HG02973 (cell line): ENCODE data around the gene LTC4S.
"Not testable (repeated sequence)": the region's sequence is repeated elsewhere in the genome, so short reads cannot be mapped to it uniquely, and the experiment has no call there.

Source experiments
- ATAC-seq: cut with Tn5 transposase; IDR thresholded peaks from one replicate; pipeline ENCODE4 v1.9.1; 2021; ENCODE audit warnings: moderate library complexity; ENCODE audit not compliant: unreplicated experiment

Gene LTC4S, protein sequence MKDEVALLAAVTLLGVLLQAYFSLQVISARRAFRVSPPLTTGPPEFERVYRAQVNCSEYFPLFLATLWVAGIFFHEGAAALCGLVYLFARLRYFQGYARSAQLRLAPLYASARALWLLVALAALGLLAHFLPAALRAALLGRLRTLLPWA

DNA sequence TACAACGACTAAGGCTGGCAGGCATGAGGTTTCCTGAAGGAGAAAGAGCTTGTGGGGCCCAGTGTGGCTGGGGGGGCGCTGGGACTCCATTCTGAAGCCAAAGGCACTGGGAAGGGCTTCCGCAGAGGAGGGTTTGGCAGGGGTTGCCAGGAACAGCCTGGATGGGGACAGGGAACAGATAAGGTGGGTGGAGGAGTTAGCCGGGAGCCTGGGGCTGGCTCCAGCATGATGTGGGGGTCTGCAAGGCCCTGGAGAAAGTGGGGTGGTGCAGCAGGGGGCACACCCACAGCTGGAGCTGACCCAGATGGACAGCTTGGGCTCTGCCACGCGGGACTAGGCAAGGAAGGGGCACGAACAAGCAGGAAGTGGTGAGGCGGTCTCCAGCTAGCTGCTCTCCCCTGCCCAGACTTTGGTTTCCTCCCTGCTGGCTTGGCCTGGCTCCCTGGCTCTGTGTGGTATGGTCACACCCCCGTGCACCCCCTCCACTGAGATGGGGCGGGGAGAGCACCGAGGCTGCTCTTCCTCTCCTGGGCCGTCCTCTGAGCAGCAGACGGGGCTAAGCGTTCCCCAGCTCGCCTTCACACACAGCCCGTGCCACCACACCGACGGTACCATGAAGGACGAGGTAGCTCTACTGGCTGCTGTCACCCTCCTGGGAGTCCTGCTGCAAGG is at the start of gene LTC4S:
TSS of gene LTC4S (plus strand) at position 519 of the 672 bp plus-strand sequence. CDS start at position 614, 95 bp downstream.
- no peak for ATAC-seq

DNA sequence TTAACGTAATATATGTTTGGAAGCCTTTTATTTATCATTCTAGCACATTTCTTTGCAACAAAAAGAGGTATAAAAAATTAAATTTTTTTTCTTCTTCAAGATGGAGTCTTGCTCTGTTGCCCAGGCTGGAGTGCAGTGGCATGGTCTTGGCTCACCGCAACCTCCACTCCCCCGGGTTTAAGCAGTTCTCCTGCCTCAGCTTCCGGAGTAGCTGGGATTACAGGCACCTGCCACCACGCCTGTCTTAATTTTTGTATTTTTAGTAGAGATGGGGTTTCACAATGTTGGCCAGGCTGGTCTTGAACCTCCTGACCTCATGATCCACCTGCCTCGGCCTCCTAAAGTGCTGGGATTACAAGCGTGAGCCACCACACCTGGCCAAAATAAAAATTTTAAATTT is 49.7 kb upstream of the LTC4S start:
- ATAC-seq, result not testable (repeated sequence)

- ATAC-seq, result no peak
Observed at GRCh38 chr5:179746872-179747271, 46.9 kb upstream of the LTC4S start.

DNA sequence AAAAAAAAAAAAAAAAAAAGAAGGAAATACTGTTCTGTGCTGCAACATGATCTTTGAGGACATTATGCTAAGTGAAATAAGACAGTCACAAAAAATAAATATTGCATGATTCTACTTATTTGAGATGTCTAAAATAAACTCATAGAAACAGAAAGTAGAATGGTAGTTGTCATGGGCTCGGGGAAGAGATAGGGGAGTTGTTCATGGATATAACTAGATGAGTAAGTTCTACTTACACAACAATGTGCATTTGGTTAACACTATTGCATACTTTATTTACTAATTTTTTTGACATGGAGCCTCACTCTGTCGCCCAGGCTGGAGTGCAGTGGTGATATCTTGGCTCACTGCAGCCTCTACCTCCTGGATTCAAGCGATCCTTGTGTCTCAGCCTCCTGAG is 46.0 kb upstream of the LTC4S start:
- ATAC-seq, result no peak

DNA sequence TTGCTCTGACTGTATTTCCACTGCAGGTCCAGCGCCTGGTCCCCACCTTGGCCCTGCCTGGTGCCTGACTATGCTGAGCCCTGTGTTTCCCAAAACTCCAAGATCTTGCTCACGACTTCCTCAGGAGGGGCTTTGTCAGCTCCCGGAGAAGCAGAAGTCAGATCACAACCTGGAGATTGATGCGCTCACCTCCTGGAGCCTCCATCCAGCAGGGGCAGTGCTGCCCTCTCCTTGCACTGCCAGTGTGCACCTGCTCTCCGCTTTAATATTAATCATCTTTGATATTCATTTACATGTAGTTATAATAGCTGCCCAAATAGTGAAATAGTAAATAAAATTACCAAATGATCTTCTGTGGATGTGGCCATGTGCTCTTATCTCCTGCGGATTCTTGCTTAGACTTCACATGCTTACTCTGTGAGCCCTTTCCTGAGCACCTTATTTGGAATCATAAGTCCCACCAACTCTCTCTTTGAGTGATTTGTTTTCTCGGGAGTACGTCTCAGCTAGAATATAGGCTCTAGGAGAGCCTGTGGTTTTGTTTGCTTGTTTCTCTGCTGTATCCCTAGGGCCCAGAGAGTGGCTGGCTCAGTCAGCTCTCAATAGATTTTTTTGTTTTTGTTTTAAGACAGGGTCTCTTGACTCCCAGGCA is 43.8 kb upstream of the LTC4S start:
- ATAC-seq, result no peak

- ATAC-seq, result no peak
Observed at GRCh38 chr5:179753971-179754370, 39.8 kb upstream of the LTC4S start.

DNA sequence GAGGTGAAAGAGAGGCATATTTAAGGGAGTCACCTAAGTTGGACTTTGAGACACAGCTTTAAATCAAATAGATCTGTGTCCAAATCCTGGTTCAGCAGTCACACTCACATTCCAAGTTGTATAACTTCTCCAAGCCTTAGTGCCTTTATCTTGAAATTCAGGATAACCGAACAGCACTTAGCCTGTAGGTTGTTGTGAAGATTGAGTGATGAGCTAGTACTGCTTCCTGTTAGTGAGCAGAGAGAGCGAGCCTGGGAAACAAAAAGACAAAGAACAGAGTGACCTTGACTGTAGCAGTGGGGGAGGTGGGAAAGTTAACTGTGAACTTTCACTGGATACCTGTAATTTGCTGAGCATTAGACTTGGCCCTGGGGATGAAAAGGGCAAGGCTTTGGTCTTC is 38.8 kb upstream of the LTC4S start:
- ATAC-seq, result no peak

DNA sequence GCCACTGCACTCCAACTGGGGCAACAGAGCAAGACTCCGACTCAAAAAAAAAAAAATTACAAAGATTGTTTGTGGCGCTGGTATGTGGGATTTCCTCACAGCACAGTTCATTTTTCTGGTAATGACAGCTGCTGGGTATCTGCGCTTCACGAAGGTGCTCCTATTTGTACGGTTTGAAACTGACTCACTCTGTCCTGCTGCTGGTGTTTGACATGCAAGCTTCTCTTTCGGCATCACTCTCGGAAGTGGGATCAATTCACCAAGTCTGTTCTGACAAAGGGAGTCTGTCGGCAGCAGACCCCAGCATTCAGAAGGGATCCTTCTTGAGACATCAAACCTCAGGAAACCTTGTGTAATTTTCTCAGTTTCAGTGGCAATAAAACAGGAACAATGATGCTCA is 34.8 kb upstream of the LTC4S start:
- no peak for ATAC-seq

DNA sequence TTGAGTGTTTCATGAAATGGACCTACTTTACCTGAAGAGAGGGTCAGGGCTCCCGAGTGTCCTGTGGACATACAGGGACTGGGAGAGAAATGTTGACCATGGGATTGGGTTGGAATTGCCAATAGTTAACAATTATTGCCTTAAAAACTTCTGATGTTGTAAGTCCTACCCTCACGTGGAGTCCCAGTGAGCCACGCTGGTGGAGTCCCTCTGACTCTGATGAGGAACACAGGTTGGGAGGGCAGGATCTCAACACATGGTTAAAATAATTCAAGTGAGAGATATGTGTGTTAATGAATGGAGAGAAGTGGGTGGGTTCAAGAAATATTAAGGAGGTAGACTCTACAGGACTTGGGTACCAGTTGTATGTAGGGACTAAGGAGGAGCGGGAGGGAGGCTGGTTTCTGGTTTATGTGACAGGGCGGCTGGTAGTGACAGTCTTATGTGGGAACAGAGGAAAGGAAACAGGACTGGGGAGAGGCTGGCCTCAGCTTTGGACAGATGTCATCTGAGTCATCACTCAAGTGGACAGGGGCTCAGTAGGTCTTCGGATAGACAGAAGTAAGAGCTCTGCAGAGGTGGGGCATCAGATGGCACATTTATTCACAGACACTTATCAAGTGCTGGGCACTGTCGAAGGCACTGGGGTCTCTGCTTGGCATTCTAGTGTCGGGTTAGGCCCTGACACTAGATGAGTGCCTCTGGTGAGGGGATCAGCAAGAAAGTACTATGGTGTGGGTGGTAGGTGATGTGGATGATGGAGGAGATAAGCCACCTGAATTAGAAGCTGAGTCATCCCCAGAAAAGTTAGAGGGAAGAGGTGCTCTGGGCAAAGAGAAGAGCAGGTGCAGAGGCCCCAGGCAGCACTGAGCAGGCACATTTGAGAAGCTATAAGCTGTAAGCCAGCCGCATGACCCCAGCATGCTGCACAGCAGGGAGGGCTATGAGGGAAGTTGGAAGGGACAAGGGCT is 33.9 kb upstream of the LTC4S start:
- peak; percentile 48 for ATAC-seq

DNA sequence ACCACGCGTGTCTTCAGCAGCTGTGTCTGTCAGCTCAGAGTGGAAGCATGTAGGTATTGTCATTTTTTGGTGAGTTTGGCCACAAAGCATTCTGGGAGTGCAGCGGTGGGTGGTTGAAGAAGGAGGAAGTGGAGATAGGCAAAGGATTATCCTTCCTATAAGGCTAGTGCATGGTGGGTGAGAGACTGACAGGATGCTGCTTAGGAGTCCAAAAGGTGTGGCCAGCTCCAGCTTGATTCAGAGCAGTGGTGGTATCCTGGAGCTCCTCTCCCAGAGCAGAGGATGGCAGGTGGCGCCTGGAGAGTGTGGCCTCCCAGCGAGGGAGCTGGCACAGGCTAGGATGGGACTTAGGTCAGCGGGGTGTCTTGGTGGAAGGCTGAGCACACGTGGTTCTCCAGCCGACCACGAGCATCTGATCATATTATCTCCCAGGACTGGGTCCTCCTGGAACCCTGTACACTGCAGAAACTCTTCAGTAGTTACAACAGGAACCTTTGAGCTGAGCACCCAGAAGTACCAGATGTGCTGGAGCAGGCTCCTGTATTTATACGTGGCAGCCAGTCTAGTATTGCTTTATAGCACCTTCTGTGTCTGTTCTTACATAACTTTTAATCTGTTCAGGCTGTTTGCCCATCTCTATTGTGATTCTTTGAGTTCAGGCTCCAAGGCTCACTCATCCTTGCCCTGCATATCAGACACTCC is 31.6 kb upstream of the LTC4S start:
- peak; percentile 46 for ATAC-seq

GRCh38 chr5:179762781-179763176 is 31.0 kb upstream of the LTC4S start:
- no peak for ATAC-seq

- peak; percentile 38 for ATAC-seq
Observed at GRCh38 chr5:179763215-179763945, 30.4 kb upstream of the LTC4S start.

DNA sequence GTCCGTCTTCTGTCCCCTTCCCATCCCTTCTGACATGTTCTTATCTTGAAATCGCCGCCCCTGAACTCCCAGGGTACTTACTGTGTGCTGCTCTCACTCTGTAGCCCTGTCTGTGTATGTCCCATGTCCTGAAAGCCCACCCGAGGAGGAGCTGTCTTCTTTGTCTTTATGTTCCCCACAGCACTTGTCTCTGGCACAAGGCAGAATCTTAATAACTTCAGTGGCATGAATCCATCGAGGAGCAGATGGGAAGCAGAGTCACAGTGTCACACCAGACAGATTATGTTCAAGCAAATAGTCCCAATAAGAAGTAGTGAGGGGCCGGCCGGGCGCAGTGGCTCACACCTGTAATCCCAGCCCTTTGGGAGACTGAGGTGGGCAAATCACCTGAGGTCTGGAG is 29.7 kb upstream of the LTC4S start:
- no peak for ATAC-seq

DNA sequence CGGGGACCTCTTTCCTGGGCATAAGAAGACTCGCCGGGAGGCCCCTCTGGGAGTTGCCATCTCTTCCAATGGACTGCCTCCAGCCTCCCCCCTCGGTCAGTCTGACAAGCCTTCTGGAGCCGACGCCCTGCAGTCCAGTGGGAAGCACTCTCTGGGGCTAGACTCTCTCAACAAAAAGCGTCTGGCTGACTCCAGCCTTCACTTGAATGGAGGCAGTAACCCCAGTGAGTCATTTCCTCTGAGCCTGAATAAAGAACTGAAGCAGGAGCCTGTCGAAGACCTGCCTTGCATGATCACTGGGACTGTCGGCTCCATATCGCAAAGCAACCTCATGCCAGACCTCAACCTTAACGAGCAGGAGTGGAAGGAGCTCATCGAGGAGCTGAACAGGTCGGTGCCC is 28.4 kb upstream of the LTC4S start:
- no peak for ATAC-seq

GRCh38 chr5:179766021-179766725 is 27.6 kb upstream of the LTC4S start:
- no peak for ATAC-seq

- no peak for ATAC-seq
Observed at GRCh38 chr5:179766726-179767455, 26.9 kb upstream of the LTC4S start.

DNA sequence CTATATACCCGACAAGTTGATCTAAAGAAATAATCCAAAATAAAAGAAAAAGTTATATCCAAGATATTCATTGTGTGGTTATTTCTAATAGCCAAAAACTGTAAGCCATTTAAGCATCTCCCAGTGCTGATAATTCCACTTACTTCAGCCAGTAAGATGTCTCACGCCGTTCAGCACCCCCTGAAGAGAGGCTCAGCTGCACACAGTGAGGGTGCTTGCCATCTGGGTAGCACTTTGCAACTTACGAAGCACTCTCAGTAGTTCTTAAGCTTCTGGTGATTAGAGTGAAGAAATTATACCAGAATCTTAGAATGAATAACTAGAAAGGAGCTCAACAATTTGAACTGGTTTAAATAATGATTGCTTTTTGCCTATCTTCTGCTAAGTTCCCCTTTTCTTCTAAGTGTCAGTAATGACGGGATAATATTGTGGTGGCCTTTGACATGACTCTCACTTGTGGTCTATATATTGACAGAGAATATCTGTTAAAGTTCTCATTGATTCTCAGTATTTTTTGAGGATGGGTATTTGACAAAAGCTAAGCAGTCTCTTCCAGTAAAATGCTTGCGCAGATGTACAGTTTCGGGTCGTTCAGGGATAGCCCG is 26.2 kb upstream of the LTC4S start:
- ATAC-seq, result no peak

GRCh38 chr5:179768326-179769085 is 25.3 kb upstream of the LTC4S start:
- ATAC-seq, result no peak
